HepG2 (cell line): ENCODE results near the gene ZBTB2. TPM values are rescaled to one million over a fixed set of nuclear protein-coding genes. Genes with fewer than 3 reads are reported as not detected.
A peak's percentile ranks its signal among the peaks of the same experiment; 100 is the strongest.

Source experiments
- GATAD1 ChIP-seq: IDR thresholded peaks from 2 replicates; pipeline ENCODE4 v1.6.1; 2016; ENCODE audit warnings: missing genetic modification reagents, missing compliant biosample characterization
- GPBP1L1 ChIP-seq: sonication (generic); formaldehyde crosslinking; IDR thresholded peaks from 2 replicates; pipeline ENCODE4 v1.5.0; 2020; ENCODE audit warnings: mild to moderate bottlenecking, missing genetic modification reagents
- HNF1A ChIP-seq, 2 experiments: sonication (generic) in 1 of 2; formaldehyde crosslinking in 1 of 2; IDR thresholded peaks; 2 replicates each; pipeline versions ENCODE4 v1.4.0 to v1.6.1; 2016 to 2020; ENCODE audit warnings: borderline replicate concordance in 1 of 2, low read depth in 1 of 2, mild to moderate bottlenecking in 1 of 2, missing genetic modification reagents in 1 of 2
- HOXD1 ChIP-seq: sonication (generic); formaldehyde crosslinking; IDR thresholded peaks from 2 replicates; pipeline ENCODE4 v1.5.0; 2020; ENCODE audit warnings: missing genetic modification reagents
- RELA ChIP-seq: sonication (generic); formaldehyde crosslinking; IDR thresholded peaks from 2 replicates; pipeline ENCODE4 v1.4.0; 2020; ENCODE audit warnings: missing genetic modification reagents
- SMAD3 ChIP-seq: sonication (generic); formaldehyde crosslinking; IDR thresholded peaks from 2 replicates; pipeline ENCODE4 v1.4.0; 2020; ENCODE audit warnings: missing genetic modification reagents
- SRSF9 ChIP-seq: fragments of 200-400 bp; formaldehyde crosslinking; IDR thresholded peaks from 2 replicates; pipeline ENCODE4 v1.6.1; 2018; ENCODE audit warnings: borderline replicate concordance, mild to moderate bottlenecking, low read depth, low read length; ENCODE audit not compliant: insufficient read depth, poor library complexity, severe bottlenecking
- ZBTB8A ChIP-seq: sonication (generic); formaldehyde crosslinking; IDR thresholded peaks from 2 replicates; pipeline ENCODE4 v1.4.0; 2020; ENCODE audit warnings: mild to moderate bottlenecking, low read depth, missing genetic modification reagents, borderline replicate concordance
- ZNF160 ChIP-seq: sonication (generic); formaldehyde crosslinking; IDR thresholded peaks from 2 replicates; pipeline ENCODE4 v1.8.0; 2022; ENCODE audit warnings: mild to moderate bottlenecking, inconsistent platforms, missing genetic modification reagents
- ZNF225 ChIP-seq: sonication (generic); formaldehyde crosslinking; IDR thresholded peaks from 2 replicates; pipeline ENCODE4 v1.4.0; 2020; ENCODE audit warnings: mild to moderate bottlenecking, missing genetic modification reagents
- ZNF263 ChIP-seq: sonication (generic); formaldehyde crosslinking; IDR thresholded peaks from 2 replicates; pipeline ENCODE4 v1.4.0; 2020; ENCODE audit warnings: missing genetic modification reagents
- ZNF33B ChIP-seq: sonication (generic); formaldehyde crosslinking; IDR thresholded peaks from 2 replicates; pipeline ENCODE4 v1.5.1; 2020; ENCODE audit warnings: mild to moderate bottlenecking, missing genetic modification reagents
- ZNF383 ChIP-seq: sonication (generic); formaldehyde crosslinking; IDR thresholded peaks from 2 replicates; pipeline ENCODE4 v1.4.0; 2020; ENCODE audit warnings: missing genetic modification reagents, mild to moderate bottlenecking, borderline replicate concordance
- ZNF501 ChIP-seq: sonication (generic); formaldehyde crosslinking; IDR thresholded peaks from 2 replicates; pipeline ENCODE4 v1.5.1; 2020; ENCODE audit warnings: mild to moderate bottlenecking, moderate library complexity, missing genetic modification reagents
- ZNF513 ChIP-seq: sonication (generic); formaldehyde crosslinking; conservative IDR thresholded peaks from 2 replicates; pipeline ENCODE4 v1.5.0; 2020; ENCODE audit warnings: missing genetic modification reagents
- polyA plus RNA-seq, 8 experiments: library from polyadenylated mRNA; depleted of rRNA in 3 of 8; stranded (reverse) in 7 of 8; unstranded in 1 of 8; fragments of >200 nt; fragmentation: Illumina TruSeq in 4 of 8; extraction: Trizol in 4 of 8; gene quantifications; 2 replicates each; pipeline versions ENCODE4 v1.2.1 to v1.2.3, GENCODE V29; 2011 to 2016; ENCODE audit warnings: low read depth in 4 of 8, missing spikeins in 1 of 8, mixed read lengths in 1 of 8; ENCODE audit not compliant: insufficient read depth in 1 of 8
- total RNA-seq, 5 experiments: library from RNA; depleted of rRNA; stranded (reverse); fragments of >200 nt; fragmentation: Illumina TruSeq; extraction: Trizol; gene quantifications; 2 replicates each; pipeline ENCODE4 v1.2.3, GENCODE V29; 2016; ENCODE audit warnings: low read depth in 1 of 5
- TF ChIP-seq, protein P1 (sequence below): sonication (generic); formaldehyde crosslinking; IDR thresholded peaks from 2 replicates; pipeline ENCODE4 v1.9.0; 2021; ENCODE audit warnings: missing genetic modification reagents, borderline replicate concordance
- TF ChIP-seq, protein P2 (sequence below): sonication (generic); formaldehyde crosslinking; IDR thresholded peaks from 2 replicates; pipeline ENCODE4 v1.5.1; 2020; ENCODE audit warnings: missing genetic modification reagents, mild to moderate bottlenecking, borderline replicate concordance

ZBTB2 gene
- total and polyA plus RNA-seq, 2 of the 13 experiments (the other 11 are each of a cell fraction or from before 2014, with no cell fraction given), result 15.4 to 22.8 TPM

- TF ChIP-seq, protein P1, sequence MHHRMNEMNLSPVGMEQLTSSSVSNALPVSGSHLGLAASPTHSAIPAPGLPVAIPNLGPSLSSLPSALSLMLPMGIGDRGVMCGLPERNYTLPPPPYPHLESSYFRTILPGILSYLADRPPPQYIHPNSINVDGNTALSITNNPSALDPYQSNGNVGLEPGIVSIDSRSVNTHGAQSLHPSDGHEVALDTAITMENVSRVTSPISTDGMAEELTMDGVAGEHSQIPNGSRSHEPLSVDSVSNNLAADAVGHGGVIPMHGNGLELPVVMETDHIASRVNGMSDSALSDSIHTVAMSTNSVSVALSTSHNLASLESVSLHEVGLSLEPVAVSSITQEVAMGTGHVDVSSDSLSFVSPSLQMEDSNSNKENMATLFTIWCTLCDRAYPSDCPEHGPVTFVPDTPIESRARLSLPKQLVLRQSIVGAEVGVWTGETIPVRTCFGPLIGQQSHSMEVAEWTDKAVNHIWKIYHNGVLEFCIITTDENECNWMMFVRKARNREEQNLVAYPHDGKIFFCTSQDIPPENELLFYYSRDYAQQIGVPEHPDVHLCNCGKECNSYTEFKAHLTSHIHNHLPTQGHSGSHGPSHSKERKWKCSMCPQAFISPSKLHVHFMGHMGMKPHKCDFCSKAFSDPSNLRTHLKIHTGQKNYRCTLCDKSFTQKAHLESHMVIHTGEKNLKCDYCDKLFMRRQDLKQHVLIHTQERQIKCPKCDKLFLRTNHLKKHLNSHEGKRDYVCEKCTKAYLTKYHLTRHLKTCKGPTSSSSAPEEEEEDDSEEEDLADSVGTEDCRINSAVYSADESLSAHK (CRISPR knock-in tag), result peak; percentile 52; the same call in 1 of the 2 replicates
- TF ChIP-seq ZNF160 (CRISPR knock-in tag) (no peak; the same call in 1 of the 2 replicates), GATAD1 (CRISPR knock-in tag) (no peak), HOXD1 (CRISPR knock-in tag) (no peak; the same call in 1 of the 2 replicates), ZBTB8A (CRISPR knock-in tag) (0 out of 2 replicates have a peak, but pooled peaks have one; percentile 27), RELA (CRISPR knock-in tag) (no peak), ZNF513 (CRISPR knock-in tag) (no peak), ZNF33B (CRISPR knock-in tag) (no peak), ZNF501 (CRISPR knock-in tag) (no peak), SMAD3 (CRISPR knock-in tag) (no peak), SRSF9 (no peak), ZNF383 (CRISPR knock-in tag) (no peak), ZNF225 (CRISPR knock-in tag) (no peak), GPBP1L1 (no peak), HNF1A (IDR thresholded peaks at IDR 0.05; ENCODE audit: low read depth) (no peak), HNF1A (CRISPR knock-in tag; IDR thresholded peaks at IDR 0.05; ENCODE audit: borderline replicate concordance) (no peak), ZNF263 (CRISPR knock-in tag) (no peak; the same call in 1 of the 2 replicates)
- TF ChIP-seq, protein P2, sequence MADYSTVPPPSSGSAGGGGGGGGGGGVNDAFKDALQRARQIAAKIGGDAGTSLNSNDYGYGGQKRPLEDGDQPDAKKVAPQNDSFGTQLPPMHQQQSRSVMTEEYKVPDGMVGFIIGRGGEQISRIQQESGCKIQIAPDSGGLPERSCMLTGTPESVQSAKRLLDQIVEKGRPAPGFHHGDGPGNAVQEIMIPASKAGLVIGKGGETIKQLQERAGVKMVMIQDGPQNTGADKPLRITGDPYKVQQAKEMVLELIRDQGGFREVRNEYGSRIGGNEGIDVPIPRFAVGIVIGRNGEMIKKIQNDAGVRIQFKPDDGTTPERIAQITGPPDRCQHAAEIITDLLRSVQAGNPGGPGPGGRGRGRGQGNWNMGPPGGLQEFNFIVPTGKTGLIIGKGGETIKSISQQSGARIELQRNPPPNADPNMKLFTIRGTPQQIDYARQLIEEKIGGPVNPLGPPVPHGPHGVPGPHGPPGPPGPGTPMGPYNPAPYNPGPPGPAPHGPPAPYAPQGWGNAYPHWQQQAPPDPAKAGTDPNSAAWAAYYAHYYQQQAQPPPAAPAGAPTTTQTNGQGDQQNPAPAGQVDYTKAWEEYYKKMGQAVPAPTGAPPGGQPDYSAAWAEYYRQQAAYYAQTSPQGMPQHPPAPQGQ (CRISPR knock-in tag), result no peak
Measured at GRCh38 chr6:151390851-151391470, 398 bp downstream of the ZBTB2 start (continued).
